ENCODE measurements around the gene APBB2.

- TF ChIP-seq CTCF (conservative IDR thresholded peaks at IDR 0.05; ENCODE audit: low read depth in 2 of 2) (no peak), ETS1 (IDR thresholded peaks at IDR 0.05) (no peak), POLR2AphosphoS5 (IDR thresholded peaks at IDR 0.05; ENCODE audit: low read depth) (no peak), EZH2 (IDR thresholded peaks at IDR 0.05; ENCODE audit: low read depth, unreplicated experiment) (no peak)
Observed at GRCh38 chr4:41143311-41144039, 70.9 kb downstream of the APBB2 start.
